Immature natural killer cell (primary cell): ENCODE results near the gene HK3. TPM values are rescaled to one million over a fixed set of nuclear protein-coding genes. Genes with fewer than 3 reads are reported as not detected.

Experiments
- DNase-seq, 3 donors: peaks; one replicate each; pipeline ENCODE4 v3.0.0; 2022; ENCODE audit warnings: mixed read lengths in 1 of 3
- H3K27ac Mint-ChIP-seq, 6 donors: one replicate each; pipeline ENCODE4 v1.8.0; 2020; ENCODE audit warnings: mixed read lengths in 6 of 6, mild to moderate bottlenecking in 5 of 6, inconsistent platforms in 4 of 6, moderate library complexity in 3 of 6
- H3K27me3 Mint-ChIP-seq, 3 donors: one replicate each; pipeline ENCODE4 v1.8.0; 2020 to 2021; ENCODE audit warnings: low read depth in 3 of 3, mild to moderate bottlenecking in 3 of 3, mixed read lengths in 3 of 3, moderate library complexity in 3 of 3, inconsistent platforms in 1 of 3
- H3K36me3 Mint-ChIP-seq, 3 donors: one replicate each; pipeline ENCODE4 v1.8.0; 2020; ENCODE audit warnings: mixed read lengths in 3 of 3, inconsistent platforms in 2 of 3, mild to moderate bottlenecking in 2 of 3
- H3K4me1 Mint-ChIP-seq, 2 donors: one replicate each; pipeline ENCODE4 v1.8.0; 2020; ENCODE audit warnings: inconsistent platforms in 2 of 2, mild to moderate bottlenecking in 2 of 2, mixed read lengths in 2 of 2, moderate library complexity in 1 of 2
- H3K4me3 Mint-ChIP-seq, 5 donors: one replicate each; pipeline ENCODE4 v1.8.0; 2020; ENCODE audit warnings: mild to moderate bottlenecking in 5 of 5, mixed read lengths in 5 of 5, inconsistent platforms in 3 of 5, moderate library complexity in 3 of 5
- H3K9me3 Mint-ChIP-seq, 6 donors: one replicate each; pipeline ENCODE4 v1.8.0; 2020; ENCODE audit warnings: mild to moderate bottlenecking in 6 of 6, mixed read lengths in 6 of 6, inconsistent platforms in 4 of 6, moderate library complexity in 3 of 6
- polyA plus RNA-seq, 3 donors: library from polyadenylated mRNA; unstranded; fragments of 300-500 nt; fragmentation: Illumina TruSeq; gene quantifications; one replicate each; pipeline ENCODE4 v1.2.3, GENCODE V29; 2021

HK3 gene
- polyA plus RNA-seq, 3 donors from 2014 or later = 0.21 to 2.5 (median 2.4) TPM

- Mint-ChIP-seq H3K36me3 (no peaks in the 10 kb centered on the region), H3K27ac (no peak overlapping the region), H3K4me1 (no peaks in the 10 kb centered on the region), H3K27me3 (peaks cover 0 to 11% (median 4%) of the 10 kb centered on the region in 3 donors), H3K9me3 (no peaks in the 10 kb centered on the region), H3K4me3 (no peak overlapping the region)
- DNase-seq = no peak
These were observed 12.6 kb downstream of the HK3 start for GRCh38 chr5:176886336-176887251.

GRCh38 chr5:176884571-176884890, 14.6 kb downstream of the HK3 start:
- Mint-ChIP-seq H3K4me1 (no peaks in the 10 kb centered on the region), H3K36me3 (no peaks in the 10 kb centered on the region), H3K9me3 (no peaks in the 10 kb centered on the region), H3K27me3 (peaks cover 0 to 7% (median 7%) of the 10 kb centered on the region in 3 donors), H3K27ac (no peak overlapping the region), H3K4me3 (no peak overlapping the region)
- no peak for DNase-seq

- no peak for DNase-seq
- no peak overlapping the region for H3K27ac Mint-ChIP-seq
- H3K4me3 Mint-ChIP-seq = no peak overlapping the region
- no peaks in the 10 kb centered on the region for H3K36me3 Mint-ChIP-seq
- no peaks in the 10 kb centered on the region for H3K9me3 Mint-ChIP-seq
- H3K27me3 Mint-ChIP-seq = peaks cover 0 to 7% (median 7%) of the 10 kb centered on the region in 3 donors
- H3K4me1 Mint-ChIP-seq = no peaks in the 10 kb centered on the region
These were observed 15.2 kb downstream of the HK3 start for GRCh38 chr5:176883700-176884570.

- H3K27ac Mint-ChIP-seq = no peak overlapping the region
- no peaks in the 10 kb centered on the region for H3K9me3 Mint-ChIP-seq
These were observed 16.6 kb downstream of the HK3 start for GRCh38 chr5:176882567-176882903.

DNA sequence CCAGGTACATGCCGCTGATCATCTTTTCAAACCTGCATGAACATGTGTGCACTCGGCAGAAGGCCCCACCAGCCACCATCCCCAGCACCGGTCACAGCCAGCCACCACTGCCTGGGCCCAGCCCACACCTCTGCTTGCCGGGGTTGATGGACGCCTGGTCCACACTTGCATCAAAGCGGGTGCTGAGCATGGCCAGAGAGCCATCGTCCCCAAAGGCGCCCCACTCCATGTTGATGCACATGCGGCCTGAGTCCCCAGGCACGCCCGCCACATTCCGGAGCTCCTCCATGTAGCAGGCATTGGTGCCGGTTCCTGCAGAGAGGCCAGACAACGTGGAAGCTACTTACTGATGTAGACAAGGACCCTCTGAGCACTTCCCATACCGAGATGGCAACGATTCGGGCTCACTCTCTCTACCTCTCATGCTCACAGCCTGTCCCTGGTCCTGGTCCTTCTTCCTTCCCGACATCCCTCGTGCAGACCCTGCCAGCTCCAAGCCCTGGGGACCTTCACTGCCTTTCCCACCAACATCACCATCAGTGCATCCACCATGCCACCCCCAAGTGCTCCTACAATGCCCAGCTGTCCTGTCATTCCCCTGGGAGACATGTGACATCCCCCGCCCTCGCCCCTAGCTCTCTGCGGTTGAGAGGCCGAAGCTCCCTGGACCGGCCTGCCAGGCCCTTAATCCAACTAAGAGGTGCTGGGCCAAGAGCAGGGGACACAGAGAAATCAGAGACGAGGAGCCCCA, 17.2 kb downstream of the HK3 start:
- Mint-ChIP-seq H3K27ac (no peak overlapping the region), H3K9me3 (no peaks in the 10 kb centered on the region), H3K4me1 (no peaks in the 10 kb centered on the region), H3K4me3 (no peak overlapping the region), H3K36me3 (no peaks in the 10 kb centered on the region), H3K27me3 (peaks cover 2 to 7% (median 4%) of the 10 kb centered on the region in 3 donors)
- DNase-seq = no peak

More at GRCh38 chr5:176882567-176882903, 16.6 kb downstream of the HK3 start:
- H3K36me3 Mint-ChIP-seq = no peaks in the 10 kb centered on the region
- H3K4me3 Mint-ChIP-seq = no peak overlapping the region
- H3K4me1 Mint-ChIP-seq = no peaks in the 10 kb centered on the region
- no peak for DNase-seq
- H3K27me3 Mint-ChIP-seq = peaks cover 2 to 7% (median 4%) of the 10 kb centered on the region in 3 donors

- H3K36me3 Mint-ChIP-seq = no peaks in the 10 kb centered on the region
- H3K27me3 Mint-ChIP-seq = peaks cover 2 to 9% (median 4%) of the 10 kb centered on the region in 3 donors
- no peak for DNase-seq
- no peak overlapping the region for H3K4me3 Mint-ChIP-seq
- peaks cover 3 to 5% of the 10 kb centered on the region in 2 donors for H3K4me1 Mint-ChIP-seq
- no peaks in the 10 kb centered on the region for H3K9me3 Mint-ChIP-seq
- no peak overlapping the region for H3K27ac Mint-ChIP-seq
These were observed 18.0 kb downstream of the HK3 start for GRCh38 chr5:176881021-176881749.

DNA sequence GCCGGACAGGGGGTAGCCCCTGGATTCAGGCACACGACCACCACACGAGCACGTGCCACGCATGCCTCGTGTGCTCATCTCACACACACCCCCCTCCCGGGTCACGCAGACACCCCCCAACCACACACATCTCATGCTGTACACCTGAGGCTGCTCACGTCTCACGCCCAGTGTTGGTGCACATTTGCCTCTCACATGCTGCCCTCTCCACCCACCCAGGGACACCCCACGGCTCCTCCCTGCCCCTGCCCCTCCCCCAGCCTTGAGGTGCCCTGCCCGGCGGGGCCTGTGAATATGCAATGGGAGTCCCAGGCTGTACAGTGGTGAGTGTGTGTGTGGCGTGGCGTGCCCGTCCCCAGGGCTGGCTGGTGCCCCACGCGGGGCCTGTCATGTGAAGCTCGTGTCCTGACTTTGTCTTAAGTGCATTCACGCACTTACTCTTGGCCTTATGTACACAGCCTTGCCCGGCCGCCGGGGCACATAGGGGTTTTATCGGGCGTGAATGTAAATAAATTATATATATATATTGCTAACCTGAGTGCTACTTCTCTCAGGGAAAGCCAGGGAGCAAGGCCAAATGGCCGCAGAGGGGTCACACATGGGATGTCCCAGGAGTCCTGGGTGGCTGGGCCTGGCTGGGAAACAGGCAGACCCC, 18.7 kb downstream of the HK3 start:
- Mint-ChIP-seq H3K27me3 (peaks cover 7 to 15% (median 9%) of the 10 kb centered on the region in 3 donors), H3K9me3 (no peaks in the 10 kb centered on the region), H3K36me3 (no peaks in the 10 kb centered on the region), H3K27ac (no peak overlapping the region), H3K4me3 (no peak overlapping the region), H3K4me1 (peaks cover 10 to 11% of the 10 kb centered on the region in 2 donors)
- no peak for DNase-seq

DNA sequence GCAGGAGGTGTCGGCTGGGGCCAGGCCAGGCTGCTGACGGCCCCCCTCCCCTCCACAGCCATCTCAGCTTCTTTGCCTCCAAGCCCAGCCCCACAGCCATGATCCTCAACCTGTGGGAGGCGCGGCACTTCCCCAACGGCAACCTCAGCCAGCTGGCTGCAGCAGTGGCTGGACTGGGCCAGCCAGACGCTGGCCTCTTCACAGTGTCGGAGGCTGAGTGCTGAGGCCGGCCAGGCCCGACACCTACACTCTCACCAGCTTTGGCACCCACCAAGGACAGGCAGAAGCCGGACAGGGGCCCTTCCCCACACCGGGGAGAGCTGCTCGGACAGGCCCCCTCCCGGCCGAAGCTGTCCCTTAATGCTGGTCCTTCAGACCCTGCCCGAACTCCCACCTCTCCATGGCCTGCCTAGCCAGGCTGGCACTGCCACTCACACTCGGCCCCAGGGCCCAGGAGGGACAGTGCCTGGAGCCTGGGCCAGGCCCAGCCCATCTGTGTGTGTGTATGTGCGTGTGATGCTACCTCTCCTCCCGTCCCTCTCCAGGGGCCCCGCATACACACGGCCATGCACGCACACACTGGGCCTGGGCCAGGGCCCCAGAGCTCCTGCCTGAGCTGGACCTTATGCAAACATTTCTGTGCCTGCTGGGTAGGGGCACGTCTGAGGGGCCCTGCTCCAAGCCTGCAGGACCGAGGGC, 19.3 kb downstream of the HK3 start:
- Mint-ChIP-seq H3K4me1 (peaks cover 17 to 18% of the 10 kb centered on the region in 2 donors), H3K27ac (no peak overlapping the region), H3K9me3 (peaks cover 0 to 1% (median 0%) of the 10 kb centered on the region in 6 donors), H3K27me3 (peaks cover 14 to 16% (median 14%) of the 10 kb centered on the region in 3 donors), H3K36me3 (no peaks in the 10 kb centered on the region), H3K4me3 (no peak overlapping the region)
- DNase-seq = no peak

- no peak overlapping the region for H3K4me3 Mint-ChIP-seq
- peaks cover 15 to 20% (median 16%) of the 10 kb centered on the region in 3 donors for H3K27me3 Mint-ChIP-seq
- DNase-seq = no peak
- H3K36me3 Mint-ChIP-seq = no peaks in the 10 kb centered on the region
- H3K9me3 Mint-ChIP-seq = peaks cover 0 to 1% (median 0%) of the 10 kb centered on the region in 6 donors
- peaks cover 17 to 18% of the 10 kb centered on the region in 2 donors for H3K4me1 Mint-ChIP-seq
- H3K27ac Mint-ChIP-seq = no peak overlapping the region
These were observed 20.1 kb downstream of the HK3 start for GRCh38 chr5:176878906-176879662.

DNA sequence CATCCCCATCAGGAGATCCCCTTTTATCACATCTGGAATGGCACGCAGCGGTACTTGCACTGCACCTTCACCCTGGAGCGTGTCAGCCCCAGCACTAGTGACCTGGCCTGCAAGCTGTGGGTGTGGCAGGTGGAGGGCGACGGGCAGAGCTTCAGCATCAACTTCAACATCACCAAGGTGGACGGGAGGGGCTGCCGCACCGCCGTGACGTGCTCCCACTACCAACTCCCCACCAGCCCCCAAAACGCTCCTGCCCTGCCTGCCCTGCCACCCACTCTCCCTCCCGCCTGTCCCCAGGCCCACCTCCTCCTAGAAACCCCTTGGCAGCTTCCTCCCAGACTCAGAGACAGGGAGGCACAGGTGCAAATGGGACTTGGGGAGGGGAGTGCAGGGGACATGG, 20.7 kb downstream of the HK3 start:
- peaks cover 16 to 25% (median 18%) of the 10 kb centered on the region in 3 donors for H3K27me3 Mint-ChIP-seq
- no peak overlapping the region for H3K27ac Mint-ChIP-seq
- H3K4me3 Mint-ChIP-seq = no peak overlapping the region
- H3K36me3 Mint-ChIP-seq = no peaks in the 10 kb centered on the region
- DNase-seq = no peak
- peaks cover 0 to 2% (median 0%) of the 10 kb centered on the region in 6 donors for H3K9me3 Mint-ChIP-seq
- H3K4me1 Mint-ChIP-seq = peaks cover 18 to 20% of the 10 kb centered on the region in 2 donors

GRCh38 chr5:176877793-176878331, 21.3 kb downstream of the HK3 start:
- H3K27me3 Mint-ChIP-seq = peaks cover 21 to 30% (median 24%) of the 10 kb centered on the region in 3 donors
- H3K27ac Mint-ChIP-seq = no peak overlapping the region
- H3K36me3 Mint-ChIP-seq = no peaks in the 10 kb centered on the region
- DNase-seq = no peak
- no peak overlapping the region for H3K4me3 Mint-ChIP-seq
- peaks cover 20 to 22% of the 10 kb centered on the region in 2 donors for H3K4me1 Mint-ChIP-seq
- H3K9me3 Mint-ChIP-seq = peaks cover 0 to 6% (median 4%) of the 10 kb centered on the region in 6 donors
